ENCODE results near the gene BMP3. TPM values are rescaled to one million over a fixed set of nuclear protein-coding genes. Genes with fewer than 3 reads are reported as not detected.
A peak's percentile ranks its signal among the peaks of the same experiment; 100 is the strongest.

The BMP3 gene
- total RNA-seq, 1 experiment from 2014 or later: not detected

GRCh38 chr4:81081156-81081555 is 50.6 kb downstream of the BMP3 start:
- Histone ChIP-seq H3K9me2 (ENCODE audit: insufficient read depth) (no peaks in the 10 kb centered on the region), H3K36me3 (ENCODE audit: control insufficient read depth in 1 of 2, insufficient read depth in 2 of 2, low read length in 2 of 2) (no peaks in the 10 kb centered on the region), H3K4me2 (ENCODE audit: low read length) (no peak overlapping the region), H3K4me1 (ENCODE audit: control insufficient read depth in 1 of 2, insufficient read depth in 2 of 2, low read length in 2 of 2) (no peaks in the 10 kb centered on the region), H3K9me3 (ENCODE audit: control insufficient read depth in 1 of 2, insufficient read depth in 1 of 2, low read depth in 1 of 2, low read length in 2 of 2) (no peaks in the 10 kb centered on the region), H3K4me3 (replicated peaks in 1 of 2; ENCODE audit: low read depth in 1 of 2, low read length in 2 of 2) (no peak overlapping the region), H3K79me2 (ENCODE audit: insufficient read depth, low read length) (no peaks in the 10 kb centered on the region), H3K27ac (ENCODE audit: low read depth, low read length) (no peak overlapping the region), H3K9ac (ENCODE audit: low read length) (no peak overlapping the region), H2AFZ (ENCODE audit: low read depth, low read length, poor library complexity, severe bottlenecking) (no peak overlapping the region), H4K20me1 (ENCODE audit: insufficient read depth) (no peaks in the 10 kb centered on the region), H3K27me3 (ENCODE audit: insufficient read depth, low read length) (no peaks in the 10 kb centered on the region)
- BruUV-seq (replicated peaks): no TSS peak
- CTCF ChIA-PET: no interaction called here
- ATAC-seq (no peak), DNase-seq (ENCODE audit: low read depth, low spot score) (no peak)
- POLR2A ChIA-PET: no interaction called here
- RAD21 ChIA-PET (ENCODE audit: low non-redundant PET in 1 of 2, low total read pairs in 2 of 2, uncharacterized antibody in 2 of 2, unreplicated experiment in 2 of 2): no interaction called here
- intact Hi-C loops (cut with micrococcal nuclease): no loop called here
- TF ChIP-seq ZFX (IDR thresholded peaks at IDR 0.05) (no peak), JUND (IDR thresholded peaks at IDR 0.05) (no peak), REST (IDR thresholded peaks at IDR 0.05; ENCODE audit: low read depth) (no peak), SRF (IDR thresholded peaks at IDR 0.05; ENCODE audit: low read depth) (no peak)

- no peaks in the 10 kb centered on the region for H3K36me3 ChIP-seq (ENCODE audit: control insufficient read depth in 1 of 2, insufficient read depth in 2 of 2, low read length in 2 of 2)
- no peak overlapping the region for H3K9ac ChIP-seq (ENCODE audit: low read length)
- no peak for ATAC-seq
- H3K9me3 ChIP-seq (ENCODE audit: control insufficient read depth in 1 of 2, insufficient read depth in 1 of 2, low read depth in 1 of 2, low read length in 2 of 2): no peaks in the 10 kb centered on the region
- H3K79me2 ChIP-seq (ENCODE audit: insufficient read depth, low read length): no peaks in the 10 kb centered on the region
- H3K4me3 ChIP-seq (replicated peaks in 1 of 2; ENCODE audit: low read depth in 1 of 2, low read length in 2 of 2): no peak overlapping the region
- intact Hi-C loops (cut with micrococcal nuclease): no loop called here
- no peaks in the 10 kb centered on the region for H3K27me3 ChIP-seq (ENCODE audit: insufficient read depth, low read length)
- DNase-seq (ENCODE audit: low read depth, low spot score): no peak
- POLR2A ChIA-PET: no interaction called here
- H2AFZ ChIP-seq (ENCODE audit: low read depth, low read length, poor library complexity, severe bottlenecking): no peak overlapping the region
- H3K4me2 ChIP-seq (ENCODE audit: low read length): no peak overlapping the region
- H3K4me1 ChIP-seq (ENCODE audit: control insufficient read depth in 1 of 2, insufficient read depth in 2 of 2, low read length in 2 of 2): no peaks in the 10 kb centered on the region
- H3K27ac ChIP-seq (ENCODE audit: low read depth, low read length): no peak overlapping the region
- H3K9me2 ChIP-seq (ENCODE audit: insufficient read depth): no peaks in the 10 kb centered on the region
- RAD21 ChIA-PET (ENCODE audit: low non-redundant PET in 1 of 2, low total read pairs in 2 of 2, uncharacterized antibody in 2 of 2, unreplicated experiment in 2 of 2): no interaction called here
- H4K20me1 ChIP-seq (ENCODE audit: insufficient read depth): no peaks in the 10 kb centered on the region
- TF ChIP-seq, protein P1, sequence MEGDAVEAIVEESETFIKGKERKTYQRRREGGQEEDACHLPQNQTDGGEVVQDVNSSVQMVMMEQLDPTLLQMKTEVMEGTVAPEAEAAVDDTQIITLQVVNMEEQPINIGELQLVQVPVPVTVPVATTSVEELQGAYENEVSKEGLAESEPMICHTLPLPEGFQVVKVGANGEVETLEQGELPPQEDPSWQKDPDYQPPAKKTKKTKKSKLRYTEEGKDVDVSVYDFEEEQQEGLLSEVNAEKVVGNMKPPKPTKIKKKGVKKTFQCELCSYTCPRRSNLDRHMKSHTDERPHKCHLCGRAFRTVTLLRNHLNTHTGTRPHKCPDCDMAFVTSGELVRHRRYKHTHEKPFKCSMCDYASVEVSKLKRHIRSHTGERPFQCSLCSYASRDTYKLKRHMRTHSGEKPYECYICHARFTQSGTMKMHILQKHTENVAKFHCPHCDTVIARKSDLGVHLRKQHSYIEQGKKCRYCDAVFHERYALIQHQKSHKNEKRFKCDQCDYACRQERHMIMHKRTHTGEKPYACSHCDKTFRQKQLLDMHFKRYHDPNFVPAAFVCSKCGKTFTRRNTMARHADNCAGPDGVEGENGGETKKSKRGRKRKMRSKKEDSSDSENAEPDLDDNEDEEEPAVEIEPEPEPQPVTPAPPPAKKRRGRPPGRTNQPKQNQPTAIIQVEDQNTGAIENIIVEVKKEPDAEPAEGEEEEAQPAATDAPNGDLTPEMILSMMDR (IDR thresholded peaks at IDR 0.05 in 2 of 3, conservative IDR thresholded peaks at IDR 0.05 in 1 of 3; ENCODE audit: borderline replicate concordance in 1 of 3, insufficient read depth in 1 of 3, low read depth in 2 of 3, low read length in 2 of 3): peak; percentile 19 to 39 (median 28); a peak in 4 of 6 replicates
- TF ChIP-seq POLR2A (IDR thresholded peaks at IDR 0.05; ENCODE audit: borderline replicate concordance, extremely low read depth, insufficient read depth, insufficient read length): no peak
- TF ChIP-seq SRF (IDR thresholded peaks at IDR 0.05; ENCODE audit: low read depth): no peak
- TF ChIP-seq RAD21 (IDR thresholded peaks at IDR 0.05; ENCODE audit: low read depth): peak; percentile 67
- CTCF ChIA-PET: interaction anchor here (1.1 kb wide), 2 partner anchors 268 to 383 kb away, joined by 3 to 7 read pairs; no protein-coding TSS in a partner anchor
- no TSS peak for BruUV-seq (replicated peaks)
Measured at GRCh38 chr4:81084029-81084428, 53.5 kb downstream of the BMP3 start.
